Measurements from ENCODE around the gene GLB1L2.

DNA sequence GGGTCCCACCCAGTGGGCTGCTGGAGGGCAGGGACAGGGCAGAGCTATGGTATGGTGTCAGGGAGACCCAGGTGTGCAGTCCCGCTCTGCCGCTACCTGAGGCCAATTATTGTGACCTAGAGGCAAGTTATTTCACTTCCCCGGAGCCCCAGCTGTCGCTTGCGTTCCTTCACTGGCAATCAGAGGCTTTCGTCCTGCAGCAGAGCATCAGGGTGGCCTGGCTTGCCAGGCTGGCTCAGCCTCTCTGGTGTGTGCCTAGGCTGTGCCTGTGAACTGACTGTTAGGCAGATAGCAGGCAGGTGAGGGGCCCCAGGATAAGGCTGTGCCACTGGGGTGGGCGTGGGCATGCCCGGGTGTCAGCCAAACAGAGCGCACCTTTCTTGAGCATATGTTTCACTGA, 31.4 kb downstream of the GLB1L2 start:
- no peak for TF ChIP-seq EZH2phosphoT487 (IDR thresholded peaks at IDR 0.05; ENCODE audit: borderline replicate concordance)
- TF ChIP-seq, protein P1, sequence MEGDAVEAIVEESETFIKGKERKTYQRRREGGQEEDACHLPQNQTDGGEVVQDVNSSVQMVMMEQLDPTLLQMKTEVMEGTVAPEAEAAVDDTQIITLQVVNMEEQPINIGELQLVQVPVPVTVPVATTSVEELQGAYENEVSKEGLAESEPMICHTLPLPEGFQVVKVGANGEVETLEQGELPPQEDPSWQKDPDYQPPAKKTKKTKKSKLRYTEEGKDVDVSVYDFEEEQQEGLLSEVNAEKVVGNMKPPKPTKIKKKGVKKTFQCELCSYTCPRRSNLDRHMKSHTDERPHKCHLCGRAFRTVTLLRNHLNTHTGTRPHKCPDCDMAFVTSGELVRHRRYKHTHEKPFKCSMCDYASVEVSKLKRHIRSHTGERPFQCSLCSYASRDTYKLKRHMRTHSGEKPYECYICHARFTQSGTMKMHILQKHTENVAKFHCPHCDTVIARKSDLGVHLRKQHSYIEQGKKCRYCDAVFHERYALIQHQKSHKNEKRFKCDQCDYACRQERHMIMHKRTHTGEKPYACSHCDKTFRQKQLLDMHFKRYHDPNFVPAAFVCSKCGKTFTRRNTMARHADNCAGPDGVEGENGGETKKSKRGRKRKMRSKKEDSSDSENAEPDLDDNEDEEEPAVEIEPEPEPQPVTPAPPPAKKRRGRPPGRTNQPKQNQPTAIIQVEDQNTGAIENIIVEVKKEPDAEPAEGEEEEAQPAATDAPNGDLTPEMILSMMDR (conservative IDR thresholded peaks at IDR 0.05; ENCODE audit: low read length): no peak
